ENCODE data around the gene PRR14. TPM values are rescaled to one million over a fixed set of nuclear protein-coding genes. Genes with fewer than 3 reads are reported as not detected.

Gene PRR14
- polyA plus RNA-seq, 1 of the 3 experiments (the other 2 are of a cell fraction): 13.5 TPM

DNA sequence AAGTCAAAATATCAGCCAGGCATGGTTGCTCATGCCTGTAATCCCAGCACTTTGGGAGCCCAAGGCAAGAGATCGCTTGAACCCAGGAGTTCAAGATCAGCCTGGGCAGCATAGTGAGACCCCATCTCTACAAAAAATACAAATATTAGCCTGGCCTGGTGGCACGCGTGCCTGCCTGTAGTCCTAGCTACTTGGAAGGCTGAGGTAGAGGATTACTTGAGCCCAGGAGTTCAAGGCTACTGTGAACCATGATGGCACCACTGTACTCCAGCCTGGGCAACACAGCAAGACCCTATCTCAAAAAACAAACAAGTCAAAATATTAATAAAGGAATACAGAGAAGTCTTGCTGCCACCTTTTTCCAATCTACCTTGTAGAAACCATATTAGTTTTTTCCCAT is 44.8 kb upstream of the PRR14 start (continued):
- TF ChIP-seq, protein P1, sequence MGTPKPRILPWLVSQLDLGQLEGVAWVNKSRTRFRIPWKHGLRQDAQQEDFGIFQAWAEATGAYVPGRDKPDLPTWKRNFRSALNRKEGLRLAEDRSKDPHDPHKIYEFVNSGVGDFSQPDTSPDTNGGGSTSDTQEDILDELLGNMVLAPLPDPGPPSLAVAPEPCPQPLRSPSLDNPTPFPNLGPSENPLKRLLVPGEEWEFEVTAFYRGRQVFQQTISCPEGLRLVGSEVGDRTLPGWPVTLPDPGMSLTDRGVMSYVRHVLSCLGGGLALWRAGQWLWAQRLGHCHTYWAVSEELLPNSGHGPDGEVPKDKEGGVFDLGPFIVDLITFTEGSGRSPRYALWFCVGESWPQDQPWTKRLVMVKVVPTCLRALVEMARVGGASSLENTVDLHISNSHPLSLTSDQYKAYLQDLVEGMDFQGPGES (IDR thresholded peaks at IDR 0.05; ENCODE audit: low read depth, low read length): no peak
- TF ChIP-seq RXRA (IDR thresholded peaks at IDR 0.05; ENCODE audit: borderline replicate concordance, low read depth) (no peak), RCOR1 (IDR thresholded peaks at IDR 0.05; ENCODE audit: low read length) (no peak), RAD21 (IDR thresholded peaks at IDR 0.05; ENCODE audit: low read length) (no peak), JUND (IDR thresholded peaks at IDR 0.05) (no peak), EP300 (IDR thresholded peaks at IDR 0.05; ENCODE audit: borderline replicate concordance in 1 of 2, low read depth in 1 of 2, low read length in 1 of 2) (no peak), EZH2phosphoT487 (IDR thresholded peaks at IDR 0.05; ENCODE audit: borderline replicate concordance, low read depth) (no peak)
- TF ChIP-seq, protein P2, sequence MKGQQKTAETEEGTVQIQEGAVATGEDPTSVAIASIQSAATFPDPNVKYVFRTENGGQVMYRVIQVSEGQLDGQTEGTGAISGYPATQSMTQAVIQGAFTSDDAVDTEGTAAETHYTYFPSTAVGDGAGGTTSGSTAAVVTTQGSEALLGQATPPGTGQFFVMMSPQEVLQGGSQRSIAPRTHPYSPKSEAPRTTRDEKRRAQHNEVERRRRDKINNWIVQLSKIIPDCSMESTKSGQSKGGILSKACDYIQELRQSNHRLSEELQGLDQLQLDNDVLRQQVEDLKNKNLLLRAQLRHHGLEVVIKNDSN (IDR thresholded peaks at IDR 0.05; ENCODE audit: borderline replicate concordance, low read depth): no peak

DNA sequence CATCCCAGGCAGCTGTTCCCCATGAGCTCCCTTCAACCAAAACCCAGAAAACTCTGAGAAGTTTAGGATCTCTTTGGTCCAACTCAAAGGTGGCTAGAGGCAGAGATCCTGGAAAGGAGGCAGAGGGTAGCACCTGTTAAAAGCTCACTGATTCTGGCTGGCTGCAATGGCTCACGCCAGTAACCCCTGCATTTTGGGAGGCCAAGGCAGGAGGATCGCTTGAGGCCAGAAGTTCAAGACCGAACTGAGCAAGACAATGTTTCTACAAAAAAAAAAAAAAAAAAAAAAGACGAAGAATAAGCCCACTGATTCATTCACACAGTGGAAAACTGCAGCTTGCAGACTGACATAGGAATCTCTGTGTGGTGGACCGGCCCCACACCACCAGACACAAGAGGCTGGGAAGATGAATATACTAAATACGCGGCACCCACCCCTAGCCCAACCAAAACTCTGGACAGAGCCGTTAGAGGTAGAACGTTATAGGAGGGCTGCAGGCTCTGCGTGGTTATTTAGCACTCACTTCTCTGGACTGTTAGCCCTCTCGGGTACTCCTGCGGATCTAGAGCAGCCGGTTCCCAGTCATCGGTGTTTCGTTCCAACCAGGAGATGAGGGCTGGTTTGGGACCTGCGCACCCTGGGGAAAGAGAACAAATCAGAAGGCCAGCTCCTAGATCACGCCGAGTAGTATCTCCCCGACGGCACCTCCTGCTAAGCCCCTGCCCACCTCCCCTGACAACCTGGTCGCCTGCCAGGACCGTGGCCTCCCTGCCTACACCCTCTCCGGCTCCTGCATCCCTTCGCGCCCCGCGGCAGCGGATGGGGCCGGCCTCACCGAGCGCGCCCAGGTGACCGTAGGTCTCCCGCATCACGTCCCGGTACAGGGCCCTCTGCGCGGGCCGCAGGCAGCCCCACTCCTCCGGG is 41.5 kb upstream of the PRR14 start:
- Histone ChIP-seq H3K79me2 (ENCODE audit: insufficient read depth) (peaks cover 25% of the 10 kb centered on the region), H2AFZ (ENCODE audit: low read depth) (peak overlapping the region; percentile 96), H4K20me1 (ENCODE audit: insufficient read depth) (no peaks in the 10 kb centered on the region), H3K36me3 (replicated peaks in 1 of 2; ENCODE audit: control insufficient read depth in 1 of 2, insufficient read depth in 2 of 2, low read length in 1 of 2) (peaks cover 11 to 26% of the 10 kb centered on the region in 2 experiments), H3K27me3 (ENCODE audit: insufficient read depth) (no peaks in the 10 kb centered on the region), H3K27ac (ENCODE audit: low read depth in 2 of 2, low read length in 1 of 2) (peak overlapping the region; percentile 87), H3K9ac (peak overlapping the region; percentile 98), H3K9me2 (no peaks in the 10 kb centered on the region), H3K4me2 (peak overlapping the region; percentile 94), H3K4me3 (ENCODE audit: low read depth in 2 of 2, low read length in 1 of 2) (peak overlapping the region; percentile 64 to 87), H3F3A (replicated peaks; ENCODE audit: insufficient read depth) (no peaks in the 10 kb centered on the region), H3K4me1 (ENCODE audit: control insufficient read depth in 1 of 2, insufficient read depth in 2 of 2, low read depth in 1 of 2, low read length in 1 of 2) (peaks cover 5 to 6% of the 10 kb centered on the region in 2 experiments; a peak in 2 of 4 replicates), H3K9me3 (no peaks in the 10 kb centered on the region)
- ChIA-PET POLR2A (interaction anchor here (0.7 to 2.9 kb wide), 5 partner anchors 24 to 186 kb away, joined by 3 to 14 read pairs (median 4); partner anchors contain the start of genes PRR14, ZNF688, ZNF764 and ZNF785), CTCF (interaction anchor here (0.8 to 3.5 kb wide), 8 partner anchors 11 to 179 kb away, joined by 3 to 14 read pairs (median 4); partner anchors contain the start of genes DCTPP1 and ZNF785)
- WGBS (ENCODE audit: low lambda C conversion rate): 31% methylated on average over 18 of the region's 40 CpGs
- DNase-seq: peak; percentile 84
- TF ChIP-seq NRF1 (IDR thresholded peaks at IDR 0.05; ENCODE audit: low read depth, low read length) (0 out of 2 replicates have a peak, but pooled peaks have one; percentile 15), JUND (IDR thresholded peaks at IDR 0.05) (no peak), NFIC (IDR thresholded peaks at IDR 0.05; ENCODE audit: borderline replicate concordance) (peak; percentile 13; the same call in 1 of the 2 replicates)

All from SK-N-SH (cell line).